ENCODE measurements around the gene ATAD1.
"Not testable (repeated sequence)": the region's sequence is repeated elsewhere in the genome, so short reads cannot be mapped to it uniquely, and the experiment has no call there.

The ATAD1 gene

DNA sequence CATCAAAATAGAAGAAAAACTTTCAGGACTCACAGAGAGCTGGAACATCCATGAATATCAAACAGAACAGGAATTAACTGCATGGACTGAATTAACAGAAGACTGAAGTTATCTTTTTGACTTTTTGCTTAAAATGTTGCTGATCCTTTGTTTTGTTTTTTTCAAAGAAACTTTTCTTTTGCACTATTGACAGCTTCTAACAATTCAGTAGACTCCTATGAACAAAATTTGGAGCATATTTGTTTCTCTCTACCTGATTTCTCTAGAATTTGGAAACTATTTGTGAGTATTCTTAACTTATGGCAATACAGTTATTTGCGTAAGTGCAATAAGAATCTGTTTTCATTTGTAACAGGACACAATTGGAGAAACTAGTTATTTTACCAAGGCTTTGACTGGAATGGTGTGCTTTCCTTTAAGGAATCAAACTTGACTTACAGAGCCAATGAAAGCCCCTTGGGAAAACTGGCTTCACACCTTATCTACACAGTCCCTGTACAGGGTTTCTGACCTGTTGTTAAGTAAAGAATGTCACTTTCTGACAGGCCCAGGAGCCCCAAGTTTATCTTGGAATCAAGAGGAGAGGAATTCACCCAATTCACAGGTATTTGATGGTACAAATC lies 16.1 kb downstream of the ATAD1 start:
- not testable (repeated sequence) for DNase-seq

DNA sequence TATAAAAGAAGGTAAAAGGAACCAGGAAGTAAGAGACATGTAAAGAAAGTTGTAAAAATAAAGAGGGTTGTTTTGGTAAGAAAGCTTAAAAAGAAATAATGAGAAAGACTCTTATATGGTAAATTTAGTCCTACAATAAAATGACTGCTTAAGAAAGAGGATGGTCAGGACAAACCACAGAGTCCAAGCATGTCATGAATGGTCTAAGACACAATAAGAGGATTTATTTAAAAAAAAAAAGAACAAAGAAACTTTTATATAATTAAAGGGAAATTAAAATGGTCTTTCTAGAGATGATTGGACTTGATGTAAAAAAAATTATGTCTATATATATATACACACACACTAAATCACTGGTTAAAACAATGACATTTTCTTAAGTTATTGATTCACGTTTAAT lies 18.2 kb downstream of the ATAD1 start:
- no peak for DNase-seq

DNA sequence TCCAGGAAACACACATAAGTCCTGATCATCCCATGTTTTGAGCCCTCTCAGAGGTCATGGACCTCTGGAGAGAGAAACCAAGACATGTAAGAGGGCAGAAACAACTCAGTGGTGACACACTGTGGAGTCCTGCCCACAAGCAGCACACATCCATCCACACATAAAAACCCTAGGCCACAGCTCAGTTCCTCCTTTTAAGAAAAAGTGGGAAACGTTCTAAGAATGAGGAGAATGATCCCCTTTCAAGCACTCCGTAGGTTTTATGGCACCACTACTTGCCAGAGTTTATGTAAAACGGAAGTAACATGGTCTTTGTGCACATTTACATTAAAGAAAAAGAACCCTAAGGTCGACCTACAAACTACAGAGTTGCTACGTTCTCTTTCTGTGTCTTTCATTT lies 19.9 kb downstream of the ATAD1 start:
- no peak for DNase-seq

DNA sequence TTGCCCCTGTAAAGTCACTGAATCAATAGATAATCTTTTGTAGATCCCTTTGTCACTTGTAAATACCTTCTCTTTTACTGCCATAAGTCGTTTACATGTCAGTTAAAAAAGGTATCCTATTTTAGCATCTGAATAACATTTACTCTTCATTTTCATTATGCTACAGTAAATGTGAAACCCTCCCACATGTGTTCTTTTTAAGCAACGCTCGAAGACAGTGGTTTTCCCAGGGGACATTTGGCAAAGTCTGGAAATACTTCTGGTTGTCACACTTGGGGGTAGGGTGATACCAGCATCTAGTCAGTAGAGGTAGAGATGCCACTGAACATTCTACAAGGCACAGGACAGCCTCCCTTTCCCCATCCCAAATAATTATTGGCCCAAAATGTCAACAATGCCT lies 23.7 kb downstream of the ATAD1 start:
- DNase-seq = no peak

DNA sequence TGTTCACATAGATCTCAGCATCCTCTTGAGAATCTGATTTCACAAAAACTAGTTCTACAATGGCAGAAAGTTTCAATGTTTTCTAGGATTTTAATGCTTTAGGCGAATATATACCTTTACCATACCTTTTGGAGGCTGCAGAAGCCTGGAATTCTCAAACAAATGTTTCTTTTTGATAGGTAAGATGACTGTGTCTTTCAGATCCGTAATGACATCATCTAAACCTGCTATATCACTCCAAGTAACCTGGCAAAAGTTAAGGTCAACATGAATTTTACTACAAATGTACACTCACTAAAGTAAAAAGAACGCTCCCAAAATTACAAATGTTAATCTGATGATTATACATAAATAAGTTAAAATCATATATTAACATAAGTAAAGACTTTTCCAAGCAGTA lies 27.8 kb downstream of the ATAD1 start:
- no peak for DNase-seq

DNA sequence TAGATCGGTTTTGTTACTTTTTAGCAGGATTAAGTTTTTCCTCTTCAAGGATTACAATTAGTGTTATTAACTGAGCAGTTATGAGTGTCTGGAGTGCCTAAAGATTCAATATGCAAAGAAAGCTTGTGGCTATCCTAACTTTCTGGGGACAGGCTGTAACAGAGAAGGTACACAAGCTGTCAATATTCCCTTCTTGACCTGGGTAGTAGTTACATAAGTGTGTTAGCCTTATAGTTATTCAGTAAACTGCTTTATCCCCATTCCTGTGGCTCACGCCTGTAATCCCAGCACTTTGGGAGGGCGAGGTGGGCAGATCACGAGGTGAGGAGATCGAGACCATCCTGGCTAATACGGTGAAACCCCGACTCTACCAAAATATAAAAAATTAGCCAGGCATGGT lies 31.6 kb downstream of the ATAD1 start:
- DNase-seq = no peak

DNA sequence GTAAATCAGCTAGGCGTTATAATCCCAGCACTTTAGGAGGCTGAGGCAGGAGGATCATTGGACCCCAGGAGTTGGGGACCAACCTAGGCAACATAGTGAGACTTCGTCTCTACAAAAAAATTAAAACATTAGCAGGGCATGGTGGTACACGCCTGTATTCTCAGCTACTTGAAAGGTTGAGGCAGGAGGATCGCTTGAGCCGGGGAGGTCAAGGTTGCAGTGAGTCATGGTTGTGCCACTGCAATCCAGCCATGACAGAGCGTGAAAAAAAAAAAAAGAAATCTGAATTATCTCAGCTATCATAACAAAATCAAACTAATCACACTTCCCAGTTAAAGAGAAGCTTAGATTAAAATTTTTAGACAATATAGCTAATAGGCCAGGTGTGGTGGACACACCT lies 35.3 kb downstream of the ATAD1 start:
- no peak for DNase-seq

DNA sequence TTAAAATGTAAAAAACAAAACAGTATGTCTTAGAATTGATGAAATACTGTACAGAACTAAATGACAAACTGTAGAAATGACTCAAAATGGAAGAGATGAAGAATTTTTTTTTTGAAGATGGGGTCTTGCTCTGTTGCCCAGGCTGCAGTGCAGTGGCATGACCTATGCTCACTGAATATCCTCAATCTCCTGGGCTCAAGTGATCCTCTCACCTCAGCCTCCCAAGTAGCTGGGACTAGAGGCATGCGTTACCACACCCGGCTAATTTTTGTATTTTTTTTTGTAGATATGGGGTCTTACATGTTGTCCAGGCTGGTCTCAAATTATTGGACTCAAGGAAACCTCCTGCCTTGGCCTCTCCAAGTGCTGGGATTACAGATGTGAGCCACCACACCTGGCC lies 36.5 kb downstream of the ATAD1 start:
- no peak for DNase-seq

DNA sequence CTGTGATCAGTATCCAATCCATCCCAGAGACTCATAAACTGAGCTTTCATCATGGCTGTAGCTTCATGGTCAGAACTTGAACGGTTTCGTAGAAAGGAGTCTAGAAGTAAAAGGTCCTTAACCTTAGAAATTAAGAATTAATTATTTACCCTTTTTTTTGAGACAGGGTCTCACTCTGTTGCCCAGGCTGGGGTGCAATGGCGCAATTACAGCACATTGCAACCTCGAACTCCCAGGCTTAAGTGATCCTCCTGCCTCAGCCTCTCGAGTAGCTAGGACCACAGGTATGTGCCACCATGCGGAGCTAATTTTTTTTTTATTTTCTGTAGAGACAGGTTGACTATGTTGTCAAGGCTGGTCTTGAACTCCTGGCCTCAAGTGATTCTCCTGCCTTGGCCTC lies 41.7 kb downstream of the ATAD1 start:
- DNase-seq = no peak

DNA sequence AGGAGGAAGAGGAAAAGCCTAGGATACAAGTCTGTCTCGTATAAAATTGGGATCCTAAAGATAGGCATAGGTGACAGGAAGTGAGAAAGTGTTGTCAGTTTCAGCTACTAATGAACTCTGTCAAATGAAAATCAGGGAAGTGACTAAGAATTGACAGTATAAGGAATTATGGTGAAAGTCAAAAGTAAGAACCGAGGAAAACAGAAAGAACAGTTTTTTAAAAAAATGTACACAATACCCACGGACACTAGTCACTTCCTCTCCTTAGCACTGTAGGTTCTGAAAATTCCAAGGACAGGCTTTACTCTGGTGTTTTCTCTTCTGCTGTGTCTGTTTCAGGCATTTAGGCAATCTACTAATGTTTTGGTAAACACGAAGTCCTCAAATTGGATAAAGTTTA lies 42.3 kb downstream of the ATAD1 start:
- no peak for DNase-seq

DNA sequence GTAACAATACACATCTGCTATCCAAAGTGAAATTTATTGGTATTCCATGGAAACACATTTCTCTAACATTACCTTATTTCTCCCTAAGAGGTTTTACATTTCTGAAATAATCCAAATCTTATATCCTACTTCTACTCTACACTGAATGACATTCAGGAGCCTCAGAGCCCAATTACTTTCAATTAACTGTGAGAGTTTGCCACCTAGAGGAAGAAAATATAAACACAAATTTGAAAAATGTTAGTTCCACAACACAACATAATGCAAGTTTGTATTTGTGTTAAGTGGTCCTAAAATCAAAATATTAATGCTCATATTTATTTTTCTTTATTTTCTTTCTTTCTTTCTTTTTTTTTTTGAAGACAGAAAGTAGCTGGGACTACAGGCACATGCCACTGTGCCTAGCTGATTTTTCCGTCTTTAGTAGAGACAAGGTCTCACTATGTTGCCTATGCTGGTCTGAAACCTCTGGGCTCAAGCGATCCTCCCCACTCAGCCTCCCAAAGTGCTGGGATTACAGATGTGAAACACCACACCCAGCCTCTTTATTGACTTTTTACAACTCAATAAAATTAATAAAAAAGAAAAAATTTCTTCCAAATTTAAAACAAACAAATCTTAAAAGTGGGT lies 46.0 kb downstream of the ATAD1 start:
- DNase-seq = no peak

DNA sequence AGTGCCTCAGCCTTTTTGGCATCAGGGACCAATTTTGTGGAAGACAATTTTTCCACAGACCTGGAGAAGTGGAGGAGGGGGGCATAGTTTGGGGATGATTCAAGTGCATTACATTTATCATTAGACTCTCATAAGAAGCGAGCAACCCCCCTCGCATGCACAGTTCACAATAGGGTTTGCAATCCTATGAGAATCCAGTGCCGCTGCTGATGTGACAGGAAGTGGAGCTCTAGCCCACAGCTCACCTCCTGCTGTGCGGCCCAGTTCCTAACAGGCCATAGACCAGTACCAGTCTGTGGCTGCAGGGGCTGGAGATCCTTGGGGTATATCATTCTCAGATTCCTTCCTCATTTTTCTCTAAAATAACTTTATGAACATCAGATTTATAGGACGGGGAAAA lies 50.8 kb downstream of the ATAD1 start:
- DNase-seq = no peak

DNA sequence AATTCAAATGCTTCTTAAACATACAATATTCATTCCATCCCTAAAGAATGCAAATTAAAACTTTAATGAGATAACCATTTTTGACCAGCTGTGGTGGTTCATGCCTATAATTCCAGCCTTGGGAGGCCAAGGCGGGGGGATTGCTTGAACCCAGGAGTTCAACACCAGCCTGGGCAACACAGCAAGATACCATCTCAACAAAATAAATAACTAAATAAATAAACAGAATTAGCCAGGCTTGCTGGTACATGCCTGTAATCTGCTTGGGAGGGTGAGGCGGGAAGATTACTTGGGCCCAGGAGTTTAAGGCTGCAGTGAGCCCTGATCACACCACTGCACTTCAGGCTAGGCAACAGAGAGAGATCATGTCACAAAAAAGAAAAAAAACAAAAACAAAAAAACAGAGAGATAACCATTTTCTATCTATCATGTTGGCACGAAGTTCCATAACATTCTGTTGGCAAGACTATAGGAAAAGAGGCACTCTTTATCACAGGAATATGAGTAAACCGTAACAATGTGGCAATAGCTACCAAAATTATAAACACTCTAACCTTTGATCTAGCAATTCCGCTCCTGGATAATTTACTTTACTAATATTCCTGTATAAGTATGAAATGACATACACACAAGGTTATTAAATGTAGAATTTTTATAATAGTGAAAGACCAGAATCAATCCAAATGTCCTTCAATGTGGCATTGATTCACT lies 52.2 kb downstream of the ATAD1 start:
- no peak for DNase-seq

DNA sequence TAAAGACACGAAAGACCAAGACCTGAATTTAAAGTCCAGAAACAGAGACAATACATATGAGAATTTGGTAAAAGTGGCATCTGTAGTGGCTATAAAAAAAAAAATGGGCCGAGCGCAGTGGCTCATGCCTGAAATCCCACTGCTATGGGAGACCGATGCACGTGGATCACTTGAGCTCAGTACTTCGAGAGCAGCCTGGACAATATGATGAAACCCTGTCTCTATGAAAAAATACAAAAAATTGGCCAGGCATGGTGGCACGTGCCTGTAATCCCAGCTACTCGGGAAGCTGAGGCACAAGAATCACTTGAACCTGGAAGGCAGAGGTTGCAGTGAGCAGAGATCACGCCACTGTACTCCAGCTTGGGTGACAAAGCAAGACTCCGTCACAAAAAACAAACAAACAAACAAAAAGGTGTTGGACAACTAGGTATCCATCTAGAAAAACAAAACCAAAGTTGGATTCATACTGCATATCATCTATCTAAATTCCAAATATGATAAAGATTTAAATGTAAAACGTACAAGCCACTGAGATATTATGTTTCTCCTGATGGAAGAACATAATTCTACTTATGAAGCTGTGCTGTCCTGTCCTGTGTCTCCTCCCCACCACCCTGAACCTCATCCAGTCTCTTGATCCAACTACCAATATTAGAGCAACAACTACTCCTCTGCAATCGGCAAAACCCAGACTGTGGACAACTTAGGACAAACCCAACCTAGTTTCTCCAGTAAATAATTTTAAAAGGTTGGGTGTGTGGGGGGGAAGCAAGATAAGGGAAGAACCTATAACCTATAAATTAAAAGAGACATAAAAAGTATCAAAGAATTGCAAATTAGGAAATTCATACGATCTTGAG lies 53.7 kb downstream of the ATAD1 start:
- no peak for DNase-seq

DNA sequence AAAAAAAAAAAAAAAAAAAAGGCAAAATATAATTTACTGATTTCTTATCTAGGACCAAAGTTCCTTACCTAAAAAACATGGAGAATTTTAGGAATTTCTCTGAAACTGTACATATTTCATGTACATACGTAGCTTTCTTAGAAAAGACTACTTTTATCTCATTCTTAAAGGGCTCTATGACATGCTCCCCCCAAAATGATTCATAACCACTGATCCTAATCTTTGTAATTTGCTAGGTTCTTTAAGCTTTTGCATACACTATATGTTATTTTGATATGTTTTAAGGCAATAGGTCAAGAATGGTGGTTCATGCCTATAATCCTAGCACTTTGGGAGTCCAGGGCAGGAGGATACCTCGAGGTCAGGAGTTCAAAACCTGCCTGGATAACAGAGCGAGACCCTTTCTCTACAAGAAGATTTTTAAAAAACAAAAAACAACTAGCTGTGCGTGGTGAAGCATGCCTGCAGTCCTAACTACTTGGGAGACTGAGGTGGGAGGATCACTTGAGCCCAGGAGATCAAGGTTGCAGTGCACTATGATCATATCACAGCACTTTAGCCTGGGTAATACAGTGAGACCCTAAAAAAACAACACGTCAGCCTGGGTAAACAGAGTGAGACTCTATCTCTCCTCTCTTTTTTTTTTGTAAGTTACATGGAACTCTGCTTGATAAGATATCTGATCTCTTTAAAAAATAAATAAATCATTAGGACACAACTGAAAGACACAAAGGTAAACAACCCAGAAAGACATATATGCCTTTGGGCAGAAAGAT lies 54.8 kb downstream of the ATAD1 start:
- no peak for DNase-seq

DNA sequence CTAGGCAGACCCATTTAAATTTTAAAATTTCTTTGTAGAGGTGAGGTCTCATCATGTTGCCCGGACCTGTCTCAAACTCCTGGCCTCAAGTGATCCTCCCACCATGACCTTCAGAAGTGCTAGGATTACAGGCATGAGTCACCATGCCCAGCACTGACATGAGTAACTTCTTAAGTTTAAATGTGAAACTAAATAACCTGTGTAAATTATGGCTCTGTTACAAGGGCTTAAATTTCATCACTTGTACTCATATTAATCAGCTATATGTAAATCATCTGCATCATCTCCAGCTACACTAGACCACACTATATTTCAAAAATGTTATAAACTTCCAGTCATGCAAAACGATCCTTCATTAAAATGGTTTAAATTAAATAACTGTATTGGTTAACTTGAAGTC lies 56.1 kb downstream of the ATAD1 start:
- no peak for DNase-seq

DNA sequence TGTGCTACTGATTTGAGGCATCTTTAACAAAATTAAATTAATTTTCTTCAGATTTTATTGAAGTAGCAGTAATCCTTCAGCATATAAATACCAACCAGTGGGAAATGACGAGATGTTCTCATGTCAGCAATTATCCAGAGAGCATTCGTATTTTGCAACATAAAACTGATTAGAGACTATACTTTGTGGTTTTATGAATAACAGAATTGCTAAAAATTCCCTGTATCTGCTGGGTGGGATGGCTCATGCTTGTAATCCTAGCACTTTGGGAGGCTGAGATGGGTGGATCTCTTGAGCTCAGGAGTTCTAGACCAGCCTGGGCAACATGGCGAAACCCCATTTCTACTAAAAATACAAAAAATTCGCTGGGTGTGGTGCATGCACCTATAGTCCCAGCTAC lies 56.9 kb downstream of the ATAD1 start:
- no peak for DNase-seq

DNA sequence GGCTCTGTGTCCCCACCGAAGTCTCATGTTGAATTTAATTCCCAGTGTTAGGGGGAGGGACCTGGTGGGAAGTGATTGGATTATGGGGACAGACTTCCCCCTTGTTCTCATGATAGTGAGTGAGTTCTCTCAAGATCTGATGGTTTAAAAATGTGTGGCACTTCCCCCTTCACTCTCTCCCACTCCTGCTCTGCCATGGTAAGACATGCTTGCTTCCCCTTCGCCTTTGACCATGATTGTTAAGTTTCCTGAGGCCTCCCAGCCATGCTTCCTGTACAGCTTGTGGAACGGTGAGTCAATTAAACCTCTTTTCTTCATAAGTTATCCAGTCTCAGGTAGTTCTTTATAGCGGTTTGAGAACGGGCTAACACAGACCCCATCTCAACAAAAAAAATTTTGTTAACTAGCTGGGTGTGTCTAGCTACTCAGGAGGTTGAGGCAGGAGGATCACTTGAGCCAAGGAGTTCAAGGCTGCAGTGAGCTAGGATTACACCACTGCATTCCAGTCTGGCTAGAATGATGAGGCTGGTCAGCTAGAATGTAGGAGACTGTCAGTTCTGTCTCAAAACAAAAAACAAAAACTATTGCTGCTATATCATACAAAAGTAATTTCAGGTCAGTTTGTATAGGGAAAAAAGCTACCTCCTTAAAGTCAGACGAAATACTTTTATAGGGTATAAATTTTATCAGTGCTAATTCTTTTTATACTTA lies 57.7 kb downstream of the ATAD1 start:
- no peak for DNase-seq

DNA sequence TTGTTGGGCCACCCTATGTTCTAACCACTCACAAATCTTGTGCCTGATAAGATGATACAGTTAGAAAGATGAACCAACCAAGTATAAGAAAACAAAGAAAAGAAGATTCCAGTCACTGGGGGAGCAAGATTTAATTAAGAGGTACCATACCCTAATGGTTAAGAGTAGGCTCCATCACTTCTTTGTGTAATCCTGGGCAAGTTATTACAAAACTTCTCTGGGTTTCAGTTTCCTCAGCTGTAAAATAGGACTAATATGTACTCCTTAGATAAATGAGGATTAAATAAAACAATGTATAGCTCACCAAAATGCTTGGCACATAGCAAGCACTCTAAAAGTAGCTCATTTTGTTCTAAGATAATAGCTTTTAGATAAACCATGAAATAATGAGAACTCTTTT lies 58.5 kb downstream of the ATAD1 start:
- no peak for DNase-seq

DNA sequence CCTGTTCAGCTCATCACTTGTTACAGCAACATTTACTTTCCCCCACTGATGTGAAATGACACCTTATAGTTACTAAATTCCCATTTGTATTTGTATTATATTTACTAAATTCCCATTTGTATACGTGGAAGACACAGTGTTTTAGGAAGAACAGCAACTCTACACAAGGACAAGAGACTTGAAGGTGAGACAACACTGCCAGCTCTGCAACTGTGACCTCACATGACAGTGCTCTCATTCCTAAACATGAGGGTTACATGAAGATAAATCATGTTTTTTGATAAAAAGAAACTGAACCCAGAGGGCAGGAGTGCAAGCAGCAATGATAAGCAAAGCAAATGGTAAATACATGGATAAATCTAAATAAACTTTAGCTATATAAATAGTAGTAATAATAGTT lies 60.3 kb downstream of the ATAD1 start:
- DNase-seq = no peak

DNA sequence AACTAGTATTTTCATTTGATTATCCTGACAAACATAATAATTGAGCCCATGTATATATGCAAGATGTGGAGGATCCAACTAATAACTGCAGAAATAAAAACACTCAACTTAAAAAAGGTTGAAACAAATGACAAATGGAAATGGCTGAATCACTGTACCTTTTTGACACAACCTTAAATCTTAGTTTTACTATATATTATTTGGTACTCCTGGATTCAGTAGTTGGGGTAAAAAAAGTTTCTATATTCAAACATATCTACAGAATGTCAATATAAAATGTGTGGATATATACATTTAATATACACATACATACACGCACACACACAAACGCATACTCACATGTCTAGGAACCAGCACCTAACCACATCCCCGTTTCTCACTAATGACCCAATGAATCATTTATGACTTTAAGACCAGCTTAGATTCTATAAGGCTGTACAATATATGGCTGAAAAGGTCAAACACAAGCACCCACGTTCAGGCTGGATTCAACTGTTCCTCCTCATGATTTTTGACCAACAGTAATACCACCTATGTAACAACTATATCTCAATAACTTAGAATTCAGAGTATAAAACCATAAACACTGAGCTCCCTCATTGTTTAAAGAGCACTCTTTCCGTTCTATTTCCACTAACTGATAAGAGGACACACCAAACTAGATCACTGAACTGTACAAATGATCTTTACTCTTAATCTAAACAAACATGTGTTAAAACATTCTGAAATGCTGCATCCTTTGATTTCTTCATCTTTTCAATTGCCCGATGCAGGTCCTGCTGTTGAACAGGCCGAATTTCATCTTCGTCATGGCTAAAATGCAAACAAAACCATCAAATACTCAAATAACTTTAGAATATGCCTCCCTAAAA lies 63.8 kb downstream of the ATAD1 start:
- no peak for DNase-seq

Data from right forelimb (tissue), 1 donor.